Stimulated activated CD4-positive, alpha-beta T cell treated with anti-CD3 and anti-CD28 coated beads, TNF-alpha, amount 100 ng/mL, for 4 hours (primary cell): ENCODE measurements around the gene RTL5.

Source experiments
- DNase-seq, 3 experiments: peaks; one replicate each; pipeline ENCODE4 v3.0.0-alpha.2; 2020; ENCODE audit warnings: low read depth in 3 of 3

RTL5 gene

DNA sequence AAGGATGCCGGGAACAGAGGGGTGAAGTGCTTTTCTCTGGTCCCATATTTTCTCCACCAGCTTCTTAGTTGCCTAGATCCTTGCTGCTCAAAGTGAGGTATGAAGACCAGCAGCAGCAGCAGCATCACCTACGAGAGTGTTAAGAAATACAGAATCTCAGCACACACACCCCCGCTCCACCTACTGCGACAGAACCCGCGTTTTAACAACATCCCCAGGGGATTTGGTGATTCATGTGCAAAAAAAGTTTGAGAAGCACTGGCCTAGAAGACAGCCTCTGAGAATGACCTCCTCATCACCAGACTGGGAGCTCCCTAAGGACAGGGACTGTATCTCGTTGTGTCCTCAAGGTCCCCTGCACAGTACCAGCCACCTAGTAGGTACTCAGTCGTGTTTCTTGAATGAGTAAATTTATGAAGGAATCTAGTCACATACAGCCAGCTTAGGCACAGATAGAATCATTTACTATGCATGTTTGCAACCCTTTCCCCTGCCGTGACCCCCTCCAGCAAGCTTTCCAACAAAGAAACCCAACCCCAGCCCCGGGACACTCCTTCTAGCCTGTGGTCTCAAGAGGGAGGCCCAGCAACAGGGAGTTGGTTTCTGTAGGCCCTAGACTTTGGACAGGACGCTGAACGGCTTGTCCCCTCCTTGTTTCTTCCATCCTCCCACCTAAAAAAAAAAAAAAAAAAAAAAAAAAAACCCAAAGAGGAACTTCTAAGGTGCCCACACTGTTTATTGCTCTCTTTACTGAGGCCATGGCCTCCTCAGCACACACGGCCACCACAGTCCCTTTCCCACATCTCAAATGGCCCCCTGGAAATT lies 21.5 kb downstream of the RTL5 start:
- no peak for DNase-seq

GRCh38 chrX:72108666-72109065 lies 23.0 kb downstream of the RTL5 start:
- DNase-seq = no peak

GRCh38 chrX:72107841-72108595 lies 23.7 kb downstream of the RTL5 start:
- DNase-seq = no peak

GRCh38 chrX:72107320-72107719 lies 24.4 kb downstream of the RTL5 start:
- no peak for DNase-seq

- no peak for DNase-seq
Observed at GRCh38 chrX:72105436-72105835, 26.3 kb downstream of the RTL5 start.

DNA sequence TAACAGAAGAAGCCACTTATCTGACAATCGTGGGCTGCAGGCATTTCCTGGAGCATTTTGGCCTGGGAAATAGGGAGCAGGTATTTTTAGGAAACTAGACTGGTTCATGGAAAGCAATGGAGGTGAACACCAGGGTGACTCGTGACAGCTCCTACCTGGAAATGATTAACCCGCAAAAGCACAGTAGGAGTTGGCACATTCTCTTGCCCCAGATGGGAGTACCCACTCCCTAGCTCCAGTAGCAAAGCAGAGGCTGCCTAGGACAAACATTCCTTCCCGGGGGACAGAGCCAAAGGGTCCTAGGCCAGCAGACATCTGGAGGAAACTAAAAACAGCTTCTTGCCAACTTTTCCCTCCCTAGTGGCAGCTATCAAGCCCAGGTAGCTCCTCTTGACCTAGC lies 29.0 kb downstream of the RTL5 start:
- DNase-seq = no peak

- DNase-seq = no peak
Observed at GRCh38 chrX:72102126-72102525, 29.6 kb downstream of the RTL5 start.

GRCh38 chrX:72101597-72102037 lies 30.1 kb downstream of the RTL5 start:
- no peak for DNase-seq

- peak in 2 of 3 experiments; percentile 20 to 41 for DNase-seq
Observed at GRCh38 chrX:72100824-72101351, 30.8 kb downstream of the RTL5 start.

DNA sequence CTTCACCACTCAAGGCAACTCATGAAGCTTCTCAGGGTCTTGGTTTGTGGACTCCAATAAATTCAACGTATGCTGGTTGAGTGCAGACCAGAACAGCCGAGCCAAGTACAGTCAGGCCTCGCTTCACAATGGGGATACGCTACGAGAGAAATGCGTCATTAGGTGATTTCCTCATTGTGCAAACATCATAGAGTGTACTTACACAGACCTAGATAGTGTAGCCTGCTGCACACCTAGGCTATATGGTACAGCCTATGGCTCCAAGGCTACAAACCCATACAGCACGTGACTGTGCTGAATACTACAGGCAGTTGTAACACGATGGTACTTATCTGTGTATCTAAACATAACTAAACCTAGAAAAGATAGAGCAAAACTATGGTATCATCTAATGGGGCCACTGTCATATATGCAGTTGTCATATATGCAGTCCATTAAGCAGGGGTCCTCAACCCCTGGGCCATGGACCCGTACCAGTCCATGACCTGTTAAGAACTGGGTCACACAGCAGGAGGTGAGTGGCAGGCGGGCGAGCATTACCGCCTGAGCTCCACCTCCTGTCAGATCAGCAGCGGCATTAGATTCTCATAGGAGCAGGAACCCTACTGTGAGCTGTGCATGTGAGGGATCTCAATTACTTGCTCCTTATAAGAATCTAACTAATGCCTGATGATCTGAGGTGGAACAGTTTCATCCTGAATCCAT lies 31.5 kb downstream of the RTL5 start:
- no peak for DNase-seq

DNA sequence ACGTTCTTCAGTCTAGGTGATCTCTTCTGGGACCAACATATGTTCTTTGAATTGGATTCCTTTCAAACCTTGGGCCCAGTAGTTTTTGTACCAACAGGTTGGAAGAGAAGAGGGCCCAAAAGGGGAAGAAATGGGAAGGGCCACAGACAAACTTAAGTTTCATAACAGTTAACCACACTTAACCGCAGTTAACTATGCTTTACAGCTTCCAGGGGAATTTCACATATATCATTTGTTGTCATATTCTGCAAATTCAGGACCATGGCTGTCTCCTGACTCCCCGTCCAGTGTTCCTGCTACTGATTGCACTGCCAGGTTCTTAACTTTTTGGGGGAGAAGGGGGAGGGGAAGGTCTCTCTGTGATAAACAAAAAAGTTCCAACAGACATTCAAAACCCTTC lies 34.6 kb downstream of the RTL5 start:
- DNase-seq = no peak

GRCh38 chrX:72095370-72095769 lies 36.3 kb downstream of the RTL5 start:
- no peak for DNase-seq

GRCh38 chrX:72094894-72095293 lies 36.8 kb downstream of the RTL5 start:
- peak in 2 of 3 experiments; percentile 2 to 33 for DNase-seq

GRCh38 chrX:72089254-72089653 lies 42.5 kb downstream of the RTL5 start:
- no peak for DNase-seq

DNA sequence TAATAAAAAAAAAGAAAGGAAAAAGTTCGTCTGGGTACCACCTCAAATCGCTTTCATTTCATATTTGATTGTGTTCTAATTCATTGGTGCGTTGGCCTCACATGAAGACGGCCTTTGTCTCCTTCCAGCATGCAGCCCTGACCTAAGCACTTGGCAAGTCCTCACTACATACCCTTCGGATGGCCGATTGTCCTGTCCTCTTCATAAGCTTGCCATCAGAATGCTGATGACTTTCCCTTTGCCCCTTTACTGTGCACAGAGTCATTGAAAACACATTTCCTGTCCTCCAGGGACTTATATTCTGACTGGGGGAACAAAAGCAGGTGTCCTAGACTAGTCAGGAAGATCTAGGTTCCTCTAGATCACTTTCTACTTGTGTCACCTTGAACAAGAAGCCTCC lies 43.0 kb downstream of the RTL5 start:
- no peak for DNase-seq

GRCh38 chrX:72086995-72087394 lies 44.7 kb downstream of the RTL5 start:
- DNase-seq = no peak

GRCh38 chrX:72084114-72084513 lies 47.6 kb downstream of the RTL5 start:
- no peak for DNase-seq

DNA sequence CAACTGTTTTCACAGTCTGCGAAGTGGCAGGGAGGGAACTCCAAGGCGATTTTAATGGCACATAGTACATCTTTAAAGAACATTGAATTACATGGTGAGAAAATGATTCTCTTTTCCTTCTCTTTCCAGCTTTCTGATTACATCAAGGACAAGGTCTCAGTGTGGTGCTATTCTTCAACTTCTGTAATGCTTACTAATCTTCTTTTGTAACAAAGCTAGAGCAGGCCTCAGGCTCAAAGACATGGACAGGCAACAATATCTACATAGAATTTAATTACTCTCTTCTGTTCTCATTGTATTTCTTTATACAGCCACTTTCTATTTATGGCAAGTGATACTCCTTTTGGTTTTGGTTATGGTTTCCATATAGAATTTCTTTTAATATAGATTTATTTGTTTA lies 48.4 kb downstream of the RTL5 start:
- no peak for DNase-seq

GRCh38 chrX:72081605-72082320 lies 50.0 kb downstream of the RTL5 start:
- no peak for DNase-seq

- DNase-seq = no peak
Observed at GRCh38 chrX:72080800-72081199, 50.9 kb downstream of the RTL5 start.

DNA sequence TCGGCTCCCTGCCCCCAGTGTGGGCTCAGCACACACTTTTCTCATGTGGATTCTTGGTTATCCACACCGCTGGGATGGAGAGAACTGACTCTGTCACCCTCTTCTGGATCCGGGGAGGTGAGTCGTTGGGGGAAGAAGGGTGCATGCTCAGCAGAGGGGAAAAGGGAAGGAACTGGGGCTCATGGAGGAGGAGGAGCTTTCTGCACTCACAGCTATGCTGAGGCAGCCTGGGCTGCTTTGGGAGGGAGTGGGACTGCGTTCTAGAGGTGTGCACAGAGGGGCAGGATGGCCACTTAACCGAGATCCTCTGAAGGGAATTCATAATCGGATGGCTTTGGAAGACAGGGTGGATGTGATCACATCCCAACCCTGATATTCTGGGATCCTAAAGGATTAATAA lies 51.6 kb downstream of the RTL5 start:
- no peak for DNase-seq

DNA sequence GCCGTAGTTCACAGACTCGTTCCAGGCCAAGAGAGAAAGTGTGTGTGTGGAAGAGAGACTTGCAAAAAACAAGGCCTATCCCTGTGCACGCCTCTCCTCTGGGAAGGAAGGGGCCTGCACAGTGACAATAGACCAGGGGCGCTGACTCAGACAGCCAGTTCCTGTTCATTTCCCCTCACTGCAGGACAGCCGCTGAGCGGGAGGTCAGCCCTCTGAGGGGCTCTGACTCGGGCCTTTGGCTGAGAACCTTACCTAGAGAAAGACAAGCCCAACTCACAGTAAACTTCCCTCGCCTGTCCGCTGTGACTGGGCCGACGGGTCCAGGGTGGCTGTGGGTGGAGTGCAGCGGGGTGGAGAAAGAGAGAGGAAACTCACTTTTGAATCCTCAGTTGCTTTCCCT lies 52.1 kb downstream of the RTL5 start:
- no peak for DNase-seq
